ENCODE measurements around the gene SYNPO2. TPM values are rescaled to one million over a fixed set of nuclear protein-coding genes. Genes with fewer than 3 reads are reported as not detected.

The SYNPO2 gene
- total RNA-seq, 2 experiments from 2014 or later = 0.50 to 0.63 TPM

DNA sequence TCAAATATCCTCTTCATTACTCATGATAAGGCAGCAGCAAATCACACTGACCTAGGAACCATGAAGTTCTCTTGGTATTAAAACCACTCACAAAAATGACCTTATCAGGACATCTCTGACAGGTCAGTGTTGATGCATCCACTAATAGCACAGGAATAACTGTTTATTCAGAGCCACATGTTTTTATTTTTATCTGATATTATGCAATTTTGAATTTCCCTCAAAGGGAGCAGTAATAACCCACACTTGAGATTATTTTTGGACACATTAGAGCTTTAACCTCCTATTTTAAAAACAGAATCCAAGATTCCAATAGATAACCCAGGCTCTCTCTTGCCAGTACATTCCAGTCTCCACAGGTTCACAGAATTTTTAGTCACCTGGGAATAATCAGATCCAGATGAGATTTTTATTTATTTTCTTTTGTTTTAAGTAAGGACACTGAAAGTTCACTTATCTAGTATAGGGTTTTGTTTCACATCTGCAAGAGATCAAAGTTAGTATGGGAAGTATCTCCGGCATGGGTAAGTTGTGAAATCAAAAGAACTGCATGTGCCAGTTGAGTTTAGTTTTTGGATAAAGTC lies 210.7 kb downstream of the SYNPO2 start:
- CTCF ChIA-PET = interaction anchor here (0.5 kb wide), 1 partner anchor 687 kb away, joined by 3 read pairs; no protein-coding TSS in a partner anchor
- POLR2A ChIA-PET = no interaction called here
- no peak for DNase-seq
- Mint-ChIP-seq H3K4me1 (peaks cover 2% of the 10 kb centered on the region), H3K36me3 (ENCODE audit: low read depth) (no peaks in the 10 kb centered on the region), H3K27ac (no peak overlapping the region), H3K27me3 (peaks cover 5% of the 10 kb centered on the region), H3K4me3 (no peak overlapping the region), H3K9me3 (no peaks in the 10 kb centered on the region)

- peaks cover 2% of the 10 kb centered on the region for H3K4me1 Mint-ChIP-seq
- H3K9me3 Mint-ChIP-seq = no peaks in the 10 kb centered on the region
- DNase-seq = no peak
- CTCF ChIA-PET = no interaction called here
- POLR2A ChIA-PET = no interaction called here
- no peak overlapping the region for H3K4me3 Mint-ChIP-seq
- peaks cover under 1% of the 10 kb centered on the region for H3K27me3 Mint-ChIP-seq
- H3K27ac Mint-ChIP-seq = no peak overlapping the region
- H3K36me3 Mint-ChIP-seq (ENCODE audit: low read depth) = no peaks in the 10 kb centered on the region
These were observed 212.0 kb downstream of the SYNPO2 start for GRCh38 chr4:119100655-119101054.

- POLR2A ChIA-PET = no interaction called here
- H3K27ac Mint-ChIP-seq = no peak overlapping the region
- H3K4me3 Mint-ChIP-seq = no peak overlapping the region
- H3K9me3 Mint-ChIP-seq = no peaks in the 10 kb centered on the region
- H3K4me1 Mint-ChIP-seq = no peaks in the 10 kb centered on the region
- CTCF ChIA-PET = interaction anchor here (0.8 to 0.9 kb wide), 2 partner anchors 32 to 62 kb away, joined by 3 to 5 read pairs; no protein-coding TSS in a partner anchor
- no peaks in the 10 kb centered on the region for H3K27me3 Mint-ChIP-seq
- no peaks in the 10 kb centered on the region for H3K36me3 Mint-ChIP-seq (ENCODE audit: low read depth)
- DNase-seq = no peak
These were observed 214.6 kb downstream of the SYNPO2 start for GRCh38 chr4:119103263-119103662.

- POLR2A ChIA-PET = no interaction called here
- Mint-ChIP-seq H3K4me1 (no peaks in the 10 kb centered on the region), H3K27ac (no peak overlapping the region), H3K4me3 (no peak overlapping the region), H3K27me3 (no peaks in the 10 kb centered on the region), H3K36me3 (ENCODE audit: low read depth) (no peaks in the 10 kb centered on the region), H3K9me3 (no peaks in the 10 kb centered on the region)
- no peak for DNase-seq
- CTCF ChIA-PET = no interaction called here
These were observed 216.1 kb downstream of the SYNPO2 start for GRCh38 chr4:119104644-119105273.

DNA sequence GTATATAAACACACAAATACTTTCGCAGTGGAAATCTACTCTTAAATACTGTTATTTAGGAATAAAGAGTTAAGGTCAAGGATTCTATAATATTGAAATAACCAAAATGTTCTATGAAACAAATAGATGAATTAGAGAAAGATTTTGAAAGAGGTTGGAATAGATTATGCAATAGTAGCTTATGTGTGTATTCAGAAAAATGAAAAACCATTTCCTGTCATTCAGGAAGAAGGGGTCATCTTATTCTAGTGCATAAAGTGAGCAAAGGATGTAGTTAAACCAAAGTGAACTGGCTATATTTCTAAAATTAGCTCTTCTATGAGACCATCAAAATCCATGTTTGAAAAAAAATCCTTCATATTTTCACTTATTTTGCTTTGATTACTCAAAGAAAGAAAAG lies 217.0 kb downstream of the SYNPO2 start:
- DNase-seq = no peak
- H3K4me1 Mint-ChIP-seq = no peaks in the 10 kb centered on the region
- CTCF ChIA-PET = interaction anchor here (1.2 kb wide), 1 partner anchor 9 kb away, joined by 3 read pairs; no protein-coding TSS in a partner anchor

GRCh38 chr4:119106036-119107000 lies 217.7 kb downstream of the SYNPO2 start:
- H3K9me3 Mint-ChIP-seq = no peaks in the 10 kb centered on the region
- no peaks in the 10 kb centered on the region for H3K27me3 Mint-ChIP-seq
- H3K36me3 Mint-ChIP-seq (ENCODE audit: low read depth) = no peaks in the 10 kb centered on the region
- no peak for DNase-seq
- no peaks in the 10 kb centered on the region for H3K4me1 Mint-ChIP-seq
- no peak overlapping the region for H3K27ac Mint-ChIP-seq
- no peak overlapping the region for H3K4me3 Mint-ChIP-seq
- CTCF ChIA-PET = interaction anchor here (1.2 kb wide), 1 partner anchor 9 kb away, joined by 3 read pairs; no protein-coding TSS in a partner anchor
- POLR2A ChIA-PET = no interaction called here

More for the DNA sequence above, 217.0 kb downstream of the SYNPO2 start:
- Mint-ChIP-seq H3K4me3 (no peak overlapping the region), H3K36me3 (ENCODE audit: low read depth) (no peaks in the 10 kb centered on the region), H3K9me3 (no peaks in the 10 kb centered on the region), H3K27me3 (no peaks in the 10 kb centered on the region), H3K27ac (no peak overlapping the region)
- POLR2A ChIA-PET = no interaction called here

DNA sequence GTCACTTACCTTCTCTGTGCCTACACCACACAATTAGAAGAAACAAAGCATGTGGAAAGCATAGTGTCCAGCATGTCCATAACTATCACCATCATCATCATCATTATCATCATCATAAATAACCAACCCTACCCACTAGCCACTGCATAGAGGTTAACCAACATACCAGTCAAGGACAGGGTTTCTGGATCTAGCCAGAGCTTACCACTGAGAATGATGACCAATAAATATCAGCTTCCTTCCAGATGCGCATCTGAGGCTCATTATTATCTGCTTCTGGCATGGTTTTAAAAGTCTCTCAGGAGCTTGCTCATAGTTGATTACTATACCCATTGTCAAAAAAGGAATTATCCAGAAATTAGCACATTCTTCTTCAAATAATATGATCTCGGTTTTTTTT lies 221.5 kb downstream of the SYNPO2 start:
- no peaks in the 10 kb centered on the region for H3K27me3 Mint-ChIP-seq
- POLR2A ChIA-PET = no interaction called here
- no peaks in the 10 kb centered on the region for H3K36me3 Mint-ChIP-seq (ENCODE audit: low read depth)
- no peak overlapping the region for H3K4me3 Mint-ChIP-seq
- H3K27ac Mint-ChIP-seq = no peak overlapping the region
- DNase-seq = no peak
- CTCF ChIA-PET = no interaction called here
- H3K9me3 Mint-ChIP-seq = no peaks in the 10 kb centered on the region
- H3K4me1 Mint-ChIP-seq = peaks cover 4% of the 10 kb centered on the region

Other genes with a start within 250 kb of the SYNPO2 start
- 10 to 100 TPM; 44.3 to 46.2 TPM for gene METTL14, start 203.5 kb upstream of the SYNPO2 start, total RNA-seq
- 10 to 100 TPM; 59.9 to 62.8 TPM for gene SEC24D, start 52.7 kb upstream of the SYNPO2 start, total RNA-seq
- not detected for gene MYOZ2, start 247.0 kb downstream of the SYNPO2 start, total RNA-seq

Measured in activated CD4-positive, alpha-beta memory T cell treated with anti-CD3 and anti-CD28 coated beads, Interleukin-2, amount 10 ng/mL, durations not matched to agents 7 days and 5 days (primary cell).